ENCODE measurements around the gene CRTC1.

The CRTC1 gene

DNA sequence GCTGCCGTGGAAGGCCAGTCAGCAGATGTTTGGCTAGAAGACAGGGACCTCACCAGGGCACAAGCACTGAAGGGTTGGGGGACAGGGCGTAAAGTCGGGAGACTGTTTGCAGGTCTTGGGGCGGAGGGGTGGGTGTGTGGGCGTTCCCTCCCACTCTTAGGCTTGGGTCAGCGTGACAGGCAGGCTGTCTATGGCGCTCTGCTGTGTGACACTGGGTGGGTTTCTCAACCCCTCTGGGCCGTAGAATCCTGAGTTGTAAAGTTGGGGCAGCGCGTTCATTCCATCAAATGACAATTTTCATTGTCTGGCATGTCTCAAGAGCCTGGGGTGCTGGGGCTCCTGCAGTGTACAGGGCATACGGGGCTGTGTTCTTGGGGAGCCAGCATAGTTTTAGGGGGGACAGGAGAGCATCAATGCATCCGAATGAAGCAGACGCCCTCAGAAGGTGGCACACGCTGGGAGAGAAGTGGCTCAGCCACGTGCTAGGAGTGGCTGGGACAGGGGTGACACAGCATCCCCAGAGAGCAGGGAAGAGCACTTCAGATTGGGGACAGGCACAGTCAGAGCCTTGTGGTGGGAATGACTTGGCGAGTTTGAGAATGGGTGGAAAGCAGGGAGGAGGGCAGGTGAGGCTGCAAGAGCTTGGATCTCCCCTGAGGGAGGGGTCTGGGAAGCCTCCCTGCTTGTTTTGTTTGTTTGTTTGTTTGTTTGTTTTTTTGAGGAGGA, 4.4 kb downstream of the CRTC1 start:
- H3K4me3 ChIP-seq (ENCODE audit: low read depth, low read length), result no peak overlapping the region
- TF ChIP-seq, protein P1, sequence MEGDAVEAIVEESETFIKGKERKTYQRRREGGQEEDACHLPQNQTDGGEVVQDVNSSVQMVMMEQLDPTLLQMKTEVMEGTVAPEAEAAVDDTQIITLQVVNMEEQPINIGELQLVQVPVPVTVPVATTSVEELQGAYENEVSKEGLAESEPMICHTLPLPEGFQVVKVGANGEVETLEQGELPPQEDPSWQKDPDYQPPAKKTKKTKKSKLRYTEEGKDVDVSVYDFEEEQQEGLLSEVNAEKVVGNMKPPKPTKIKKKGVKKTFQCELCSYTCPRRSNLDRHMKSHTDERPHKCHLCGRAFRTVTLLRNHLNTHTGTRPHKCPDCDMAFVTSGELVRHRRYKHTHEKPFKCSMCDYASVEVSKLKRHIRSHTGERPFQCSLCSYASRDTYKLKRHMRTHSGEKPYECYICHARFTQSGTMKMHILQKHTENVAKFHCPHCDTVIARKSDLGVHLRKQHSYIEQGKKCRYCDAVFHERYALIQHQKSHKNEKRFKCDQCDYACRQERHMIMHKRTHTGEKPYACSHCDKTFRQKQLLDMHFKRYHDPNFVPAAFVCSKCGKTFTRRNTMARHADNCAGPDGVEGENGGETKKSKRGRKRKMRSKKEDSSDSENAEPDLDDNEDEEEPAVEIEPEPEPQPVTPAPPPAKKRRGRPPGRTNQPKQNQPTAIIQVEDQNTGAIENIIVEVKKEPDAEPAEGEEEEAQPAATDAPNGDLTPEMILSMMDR (IDR thresholded peaks at IDR 0.05; ENCODE audit: borderline replicate concordance, insufficient read depth, low read depth, low read length), result no peak

DNA sequence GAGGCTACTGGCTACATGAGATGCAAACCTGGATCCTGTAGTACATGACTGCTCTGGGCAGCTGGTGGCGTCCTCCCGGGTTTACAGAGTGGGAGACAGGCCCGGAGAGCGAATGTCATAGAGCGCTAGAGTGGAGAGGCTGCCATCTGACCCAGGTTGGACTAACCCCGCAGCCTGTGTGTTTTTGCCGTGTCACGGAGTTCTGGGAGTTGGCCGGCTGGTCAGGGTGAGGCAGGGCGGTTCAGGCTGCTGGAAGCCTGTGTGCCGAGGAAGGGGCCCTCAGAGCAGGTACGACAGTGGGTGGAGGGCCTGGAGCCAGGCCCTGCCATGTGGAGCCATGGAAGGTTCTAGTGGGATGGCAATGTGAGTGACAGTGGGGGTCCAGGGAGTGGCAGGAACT, 12.5 kb downstream of the CRTC1 start:
- no peak overlapping the region for H3K4me3 ChIP-seq (ENCODE audit: low read depth, low read length)
- TF ChIP-seq, protein P1 (IDR thresholded peaks at IDR 0.05; ENCODE audit: borderline replicate concordance, insufficient read depth, low read depth, low read length), result no peak

DNA sequence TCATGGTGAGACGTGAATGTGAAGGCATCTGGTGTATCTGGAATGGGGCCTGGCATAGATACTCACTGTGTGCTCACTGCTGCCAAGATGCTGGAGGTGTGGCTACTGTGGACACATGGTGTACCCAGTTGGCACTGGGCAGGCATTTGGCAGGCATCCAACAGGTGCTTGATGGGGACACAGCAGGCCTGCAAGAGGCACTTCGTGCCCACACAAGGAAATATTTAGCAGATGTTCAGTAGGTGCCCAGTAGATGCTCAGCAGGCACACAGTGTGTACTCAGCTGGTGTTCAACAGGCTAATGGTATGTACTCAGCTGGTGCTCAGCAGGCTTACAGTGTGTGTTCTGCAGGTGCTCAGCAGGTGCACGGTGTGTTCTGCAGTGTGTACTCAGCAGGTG, 14.2 kb downstream of the CRTC1 start:
- TF ChIP-seq, protein P1 (IDR thresholded peaks at IDR 0.05; ENCODE audit: borderline replicate concordance, insufficient read depth, low read depth, low read length), result no peak
- no peak overlapping the region for H3K4me3 ChIP-seq (ENCODE audit: low read depth, low read length)

DNA sequence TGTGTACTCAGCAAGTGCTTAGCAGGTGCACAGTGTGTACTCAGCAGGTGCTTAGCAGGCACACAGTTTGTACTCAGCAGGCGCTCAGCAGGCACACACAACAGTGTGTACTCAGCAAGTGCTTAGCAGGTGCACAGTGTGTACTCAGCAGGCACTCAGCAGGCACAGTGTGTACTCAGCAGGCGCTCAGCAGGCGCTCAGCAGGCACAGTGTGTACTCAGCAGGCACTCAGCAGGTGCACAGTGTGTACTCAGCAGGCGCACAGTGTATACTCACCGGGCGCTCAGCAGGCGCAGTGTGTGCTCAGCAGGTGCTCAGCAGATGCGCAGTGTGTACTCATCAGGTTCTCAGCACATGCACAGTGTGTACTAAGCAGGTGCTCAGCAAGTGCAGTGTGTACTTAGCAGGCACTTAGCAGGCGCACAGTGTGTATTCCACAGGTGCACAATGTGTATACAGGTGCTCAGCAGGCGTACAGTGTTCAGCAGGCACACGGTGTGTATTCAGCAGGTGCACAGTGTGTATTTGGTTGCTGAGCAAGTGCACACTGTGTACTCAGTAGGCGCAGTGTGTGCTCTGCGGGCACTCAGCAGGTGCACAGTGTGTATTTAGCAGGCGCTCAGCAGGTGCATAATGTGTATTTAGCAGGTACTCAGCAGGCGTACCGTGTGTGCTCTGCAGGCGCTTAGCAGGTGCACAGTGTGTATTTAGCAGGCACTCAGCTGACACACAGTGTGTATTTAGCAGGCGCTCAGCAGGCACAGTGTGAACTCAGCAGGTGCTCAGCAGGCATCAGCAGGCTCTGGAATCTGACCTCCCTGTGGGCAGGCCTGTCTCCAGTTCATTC, 15.1 kb downstream of the CRTC1 start:
- TF ChIP-seq, protein P1 (IDR thresholded peaks at IDR 0.05; ENCODE audit: borderline replicate concordance, insufficient read depth, low read depth, low read length), result no peak
- H3K4me3 ChIP-seq (ENCODE audit: low read depth, low read length), result no peak overlapping the region

DNA sequence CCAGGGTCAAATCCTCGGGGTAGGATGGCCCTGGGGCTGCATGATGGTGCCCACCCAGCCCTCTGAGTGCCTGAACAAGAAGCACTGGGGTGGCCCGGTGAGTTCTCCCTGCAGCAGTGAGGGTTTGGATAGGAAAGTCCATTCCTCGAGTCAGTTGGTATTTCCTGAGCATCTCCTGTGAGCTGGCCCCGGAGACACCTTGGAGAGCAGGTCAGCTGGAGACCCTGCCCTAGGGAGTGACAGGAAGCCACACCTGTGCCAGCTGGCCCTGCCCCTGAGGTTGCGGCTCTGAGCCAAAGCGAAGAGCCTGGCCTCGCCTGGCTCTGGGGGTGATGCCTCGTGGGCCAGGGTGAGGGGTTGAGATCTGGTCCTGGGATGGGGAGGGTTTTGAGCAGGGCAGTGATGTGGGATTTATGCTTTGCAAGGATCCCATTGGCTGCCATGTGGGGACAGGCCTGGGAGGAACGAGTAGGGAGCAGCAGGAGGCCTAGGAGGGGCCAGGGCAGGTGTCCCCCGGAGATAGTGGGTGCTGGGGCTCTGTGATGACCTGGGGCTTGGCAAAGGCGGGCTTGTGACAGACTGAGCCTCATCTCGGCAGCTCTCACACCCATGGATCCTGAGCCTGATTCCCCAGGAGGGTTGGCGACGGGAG, 16.0 kb downstream of the CRTC1 start:
- peak overlapping the region; percentile 41 for H3K4me3 ChIP-seq (ENCODE audit: low read depth, low read length)
- TF ChIP-seq, protein P1 (IDR thresholded peaks at IDR 0.05; ENCODE audit: borderline replicate concordance, insufficient read depth, low read depth, low read length), result no peak

DNA sequence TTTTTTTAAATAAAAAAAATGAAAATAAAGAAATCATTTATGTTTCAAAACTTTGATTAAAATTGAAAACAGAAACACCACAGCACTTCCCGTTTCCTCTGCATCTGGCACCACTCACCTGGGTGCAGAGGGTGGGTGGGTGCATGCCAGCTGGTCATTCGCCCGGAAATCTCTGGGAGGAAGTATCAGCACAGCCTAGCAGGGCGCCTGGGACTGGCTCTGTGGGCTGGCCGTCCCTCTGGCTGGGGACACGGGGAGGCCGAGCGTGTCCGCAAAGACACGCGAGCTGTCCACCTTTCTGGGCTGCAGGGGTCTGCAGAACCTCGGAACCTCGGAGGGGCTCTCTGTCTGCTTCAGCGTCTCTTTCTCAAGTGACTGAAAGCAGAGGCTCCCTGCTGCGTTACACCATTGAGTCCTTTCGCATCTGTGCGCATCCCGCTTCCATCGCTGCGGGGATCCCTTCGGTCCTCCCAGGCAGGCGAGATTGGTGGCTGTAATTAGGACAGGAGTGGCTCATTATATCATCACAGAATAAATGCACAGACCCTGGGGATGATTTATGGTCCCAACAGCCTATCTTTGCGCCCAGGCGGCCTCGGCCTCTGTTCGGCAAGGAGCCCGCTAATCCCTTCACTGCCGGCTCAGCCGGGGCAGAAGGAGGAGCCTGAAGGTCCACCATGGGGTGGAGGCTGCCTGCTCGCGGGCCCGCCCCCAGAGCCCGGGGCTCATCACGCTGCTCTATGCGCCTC, 17.2 kb downstream of the CRTC1 start:
- peak overlapping the region; percentile 48 for H3K4me3 ChIP-seq (ENCODE audit: low read depth, low read length)
- TF ChIP-seq, protein P1 (IDR thresholded peaks at IDR 0.05; ENCODE audit: borderline replicate concordance, insufficient read depth, low read depth, low read length), result no peak
